Keratinocyte (primary cell): ENCODE data around the gene THRB. TPM values are rescaled to one million over a fixed set of nuclear protein-coding genes. Genes with fewer than 3 reads are reported as not detected.

Experiments
- DNase-seq: peaks from one replicate; pipeline ENCODE4 v3.0.0-alpha.2; 2011; ENCODE audit warnings: low read depth, missing footprints, low spot score
- FAIRE-seq: peaks from 2 replicates; lab custom pipeline; 2011; peaks lifted over from hg19 to GRCh38; lab: Jason Lieb, UNC
- H2AFZ ChIP-seq: 2 replicates; pipeline ENCODE4 v1.6.0; 2012; ENCODE audit warnings: low read length, control low read depth, inconsistent platforms; ENCODE audit not compliant: control insufficient read depth
- H3K27ac ChIP-seq: 2 replicates; pipeline ENCODE4 v1.5.1; 2011; ENCODE audit warnings: low read length; ENCODE audit not compliant: control insufficient read depth, insufficient read depth
- H3K27me3 ChIP-seq: 3 replicates; pipeline ENCODE4 v1.6.0; 2011; ENCODE audit warnings: low read length; ENCODE audit not compliant: control insufficient read depth, insufficient read depth; ENCODE audit errors: extremely low read depth
- H3K36me3 ChIP-seq, 2 experiments: 2 replicates in 1 of 2; 3 replicates in 1 of 2; pipeline ENCODE4 v1.5.1; 2011; ENCODE audit warnings: low read length in 2 of 2, mild to moderate bottlenecking in 1 of 2; ENCODE audit not compliant: control insufficient read depth in 2 of 2, insufficient read depth in 2 of 2; ENCODE audit errors: extremely low read depth in 1 of 2
- H3K4me1 ChIP-seq: 3 replicates; pipeline ENCODE4 v1.5.1; 2011; ENCODE audit warnings: low read length; ENCODE audit not compliant: control insufficient read depth, insufficient read depth; ENCODE audit errors: extremely low read depth
- H3K4me2 ChIP-seq: 3 replicates; pipeline ENCODE4 v1.6.0; 2011; ENCODE audit warnings: low read depth, low read length; ENCODE audit not compliant: control insufficient read depth, insufficient read depth; ENCODE audit errors: extremely low read depth
- H3K4me3 ChIP-seq, 3 experiments: fragments of 200-600 bp in 1 of 3; sonication (generic) in 1 of 3; 2 replicates in 2 of 3; 3 replicates in 1 of 3; pipeline ENCODE4 v1.5.1; 2011 to 2016; ENCODE audit warnings: low read length in 3 of 3, mild to moderate bottlenecking in 3 of 3, control low read depth in 2 of 3, inconsistent platforms in 1 of 3, low read depth in 1 of 3, mixed read lengths in 1 of 3, mixed run types in 1 of 3, moderate library complexity in 1 of 3; ENCODE audit not compliant: control insufficient read depth in 2 of 3, insufficient read depth in 2 of 3; ENCODE audit errors: extremely low read depth in 1 of 3
- H3K79me2 ChIP-seq: 2 replicates; pipeline ENCODE4 v1.6.0; 2012; ENCODE audit warnings: low read length; ENCODE audit not compliant: control insufficient read depth, insufficient read depth
- H3K9ac ChIP-seq: 3 replicates; pipeline ENCODE4 v1.6.0; 2011; ENCODE audit warnings: low read length; ENCODE audit not compliant: control insufficient read depth, insufficient read depth; ENCODE audit errors: extremely low read depth
- H3K9me1 ChIP-seq: 3 replicates; pipeline ENCODE4 v1.6.0; 2011; ENCODE audit warnings: low read length; ENCODE audit not compliant: control insufficient read depth, insufficient read depth; ENCODE audit errors: extremely low read depth
- H3K9me3 ChIP-seq: 2 replicates; pipeline ENCODE4 v1.5.1; 2012; ENCODE audit warnings: low read depth, low read length; ENCODE audit not compliant: control insufficient read depth
- H4K20me1 ChIP-seq: 3 replicates; pipeline ENCODE4 v1.6.0; 2011; ENCODE audit warnings: low read length; ENCODE audit not compliant: control insufficient read depth, insufficient read depth; ENCODE audit errors: extremely low read depth
- CTCF ChIP-seq, 3 experiments: IDR thresholded peaks in 1 of 3; conservative IDR thresholded peaks in 1 of 3; optimal IDR thresholded peaks in 1 of 3; 2 replicates in 2 of 3; 3 replicates in 1 of 3; pipeline versions ENCODE3 to v1.5.1; 2011; ENCODE audit warnings: low read length in 3 of 3, mild to moderate bottlenecking in 3 of 3, moderate library complexity in 2 of 3, control low read depth in 1 of 3, inconsistent platforms in 1 of 3; ENCODE audit not compliant: insufficient read depth in 2 of 3; ENCODE audit errors: extremely low read depth in 1 of 3
- EZH2 ChIP-seq: IDR thresholded peaks from one replicate; pipeline ENCODE4 v1.6.1; 2012; ENCODE audit warnings: inconsistent platforms, mild to moderate bottlenecking, low read length, moderate library complexity
- dilution Hi-C: fragments of 300-500 bp; cut with MboI; formaldehyde crosslinking; loops from one replicate; pipeline ENCODE4 v1.7.0; 2020; ENCODE audit warnings: low sequenced_read_pairs; ENCODE audit not compliant: extremely low pct_ligation_motif_present
- polyA plus RNA-seq, 5 experiments: library from polyadenylated mRNA; depleted of rRNA in 3 of 5; stranded (reverse) in 3 of 5; stranded (forward) in 1 of 5; unstranded in 1 of 5; fragments of >200 nt; gene quantifications; 1 replicate in 1 of 5; 2 replicates in 3 of 5; 3 replicates in 1 of 5; pipeline versions ENCODE4 v1.2.1 to v1.2.3, GENCODE V29; 2011 to 2012; ENCODE audit warnings: missing spikeins in 2 of 5, low read depth in 1 of 5, low replicate concordance in 1 of 5

Gene THRB
- polyA plus RNA-seq, 1 donor (not counting 4 experiments of a cell fraction or from before 2014, with no cell fraction given): 2.6 TPM

GRCh38 chr3:24359102-24359501, 135.5 kb downstream of the THRB start:
- dilution Hi-C loops: no loop called here
- no peak overlapping the region for H3K4me3 ChIP-seq
- no peak overlapping the region for H3K27ac ChIP-seq
- no peaks in the 10 kb centered on the region for H4K20me1 ChIP-seq
- TF ChIP-seq CTCF (optimal IDR thresholded peaks at IDR 0.05 in 1 of 3, IDR thresholded peaks at IDR 0.05 in 1 of 3, conservative IDR thresholded peaks at IDR 0.05 in 1 of 3; ENCODE audit: extremely low read depth in 1 of 3, insufficient read depth in 2 of 3, low read length in 3 of 3) (no peak), EZH2 (no peak)
- no peak overlapping the region for H3K9ac ChIP-seq
- no peak overlapping the region for H2AFZ ChIP-seq
- no peak overlapping the region for H3K4me2 ChIP-seq
- no peaks in the 10 kb centered on the region for H3K9me3 ChIP-seq
- no peak for DNase-seq
- no peaks in the 10 kb centered on the region for H3K79me2 ChIP-seq
- H3K4me1 ChIP-seq: peaks cover 4% of the 10 kb centered on the region
- H3K9me1 ChIP-seq: no peaks in the 10 kb centered on the region
- H3K27me3 ChIP-seq: no peaks in the 10 kb centered on the region
- FAIRE-seq: no peak
- H3K36me3 ChIP-seq: no peaks in the 10 kb centered on the region

- Histone ChIP-seq H3K27me3 (no peaks in the 10 kb centered on the region), H3K4me3 (no peak overlapping the region), H3K27ac (no peak overlapping the region), H3K4me1 (no peaks in the 10 kb centered on the region), H3K9me1 (no peaks in the 10 kb centered on the region), H3K9me3 (no peaks in the 10 kb centered on the region), H3K36me3 (no peaks in the 10 kb centered on the region), H3K4me2 (no peak overlapping the region), H4K20me1 (no peaks in the 10 kb centered on the region), H3K9ac (no peak overlapping the region), H2AFZ (no peak overlapping the region), H3K79me2 (no peaks in the 10 kb centered on the region)
- DNase-seq (no peak), FAIRE-seq (no peak)
- dilution Hi-C loops: no loop called here
- TF ChIP-seq CTCF (optimal IDR thresholded peaks at IDR 0.05 in 1 of 3, IDR thresholded peaks at IDR 0.05 in 1 of 3, conservative IDR thresholded peaks at IDR 0.05 in 1 of 3; ENCODE audit: extremely low read depth in 1 of 3, insufficient read depth in 2 of 3, low read length in 3 of 3) (no peak), EZH2 (no peak)
Measured at GRCh38 chr3:24357635-24358034, 137.0 kb downstream of the THRB start.
